T-helper 2 cell treated with Interferon-gamma antibody and Interleukin-4, amounts not matched to agents 5 μg/mL and 100 μg/mL, for 36 hours (primary cell): ENCODE results near the gene LRRC4C.

Experiments
- DNase-seq: peaks from one replicate; pipeline ENCODE4 v3.0.0; 2021; ENCODE audit warnings: low spot score
- H3K27ac Mint-ChIP-seq: one replicate; pipeline ENCODE4 v1.8.0; 2021; ENCODE audit warnings: mild to moderate bottlenecking, mixed read lengths
- H3K27me3 Mint-ChIP-seq: one replicate; pipeline ENCODE4 v1.8.0; 2021; ENCODE audit warnings: low read depth, mixed read lengths
- H3K36me3 Mint-ChIP-seq: one replicate; pipeline ENCODE4 v1.8.0; 2021; ENCODE audit warnings: low read depth, mixed read lengths
- H3K4me1 Mint-ChIP-seq: one replicate; pipeline ENCODE4 v1.8.0; 2021; ENCODE audit warnings: low read depth, mixed read lengths
- H3K4me3 Mint-ChIP-seq: one replicate; pipeline ENCODE4 v1.8.0; 2022; ENCODE audit warnings: mild to moderate bottlenecking, moderate library complexity, mixed read lengths
- H3K9me3 Mint-ChIP-seq: one replicate; pipeline ENCODE4 v1.8.0; 2021; ENCODE audit warnings: mixed read lengths

Gene LRRC4C

DNA sequence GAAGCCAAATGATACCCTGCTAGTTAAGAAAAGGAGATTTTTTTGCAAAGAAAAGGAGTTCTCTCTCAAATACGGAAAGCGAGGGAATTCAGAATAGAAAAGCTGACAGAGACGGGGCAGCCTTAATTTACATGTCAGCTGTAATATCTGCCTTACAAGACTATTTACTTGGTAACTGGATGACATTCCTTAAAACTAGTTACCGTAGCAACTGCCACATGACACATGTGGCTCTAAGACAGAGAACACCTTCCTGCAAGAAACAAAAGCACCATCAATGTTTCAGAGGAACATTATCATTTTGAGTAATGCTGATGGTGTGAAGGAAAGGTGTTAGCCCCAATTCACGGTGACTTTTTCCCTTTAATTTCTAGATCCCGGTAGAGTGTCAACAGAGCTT is 222.1 kb downstream of the LRRC4C start:
- H3K27ac Mint-ChIP-seq = no peak overlapping the region
- H3K4me3 Mint-ChIP-seq = no peak overlapping the region
- H3K27me3 Mint-ChIP-seq = no peaks in the 10 kb centered on the region
- no peaks in the 10 kb centered on the region for H3K4me1 Mint-ChIP-seq
- DNase-seq = no peak
- no peaks in the 10 kb centered on the region for H3K36me3 Mint-ChIP-seq
- H3K9me3 Mint-ChIP-seq = peaks cover 60% of the 10 kb centered on the region

DNA sequence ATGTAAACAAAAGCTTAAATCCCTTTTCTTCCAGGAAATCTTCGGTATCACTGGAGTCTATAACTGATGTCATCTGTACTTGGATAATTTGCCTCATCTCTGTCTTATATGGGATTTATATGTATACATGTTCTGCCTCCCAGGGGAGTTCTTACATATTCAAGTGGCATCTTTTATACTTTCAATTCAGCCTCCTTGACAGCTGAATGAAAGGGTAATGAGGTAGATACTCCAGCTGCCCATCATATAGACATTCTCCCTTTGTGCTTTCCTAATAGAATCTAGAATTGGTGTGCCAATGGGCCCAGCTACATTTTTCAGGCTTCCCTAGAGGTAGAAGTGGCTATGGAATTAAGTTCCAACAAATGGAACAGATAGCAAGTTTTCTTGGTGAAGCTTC is 223.8 kb downstream of the LRRC4C start:
- no peak overlapping the region for H3K4me3 Mint-ChIP-seq
- peaks cover 57% of the 10 kb centered on the region for H3K9me3 Mint-ChIP-seq
- H3K27ac Mint-ChIP-seq = no peak overlapping the region
- no peaks in the 10 kb centered on the region for H3K36me3 Mint-ChIP-seq
- H3K27me3 Mint-ChIP-seq = no peaks in the 10 kb centered on the region
- DNase-seq = no peak
- H3K4me1 Mint-ChIP-seq = no peaks in the 10 kb centered on the region

DNA sequence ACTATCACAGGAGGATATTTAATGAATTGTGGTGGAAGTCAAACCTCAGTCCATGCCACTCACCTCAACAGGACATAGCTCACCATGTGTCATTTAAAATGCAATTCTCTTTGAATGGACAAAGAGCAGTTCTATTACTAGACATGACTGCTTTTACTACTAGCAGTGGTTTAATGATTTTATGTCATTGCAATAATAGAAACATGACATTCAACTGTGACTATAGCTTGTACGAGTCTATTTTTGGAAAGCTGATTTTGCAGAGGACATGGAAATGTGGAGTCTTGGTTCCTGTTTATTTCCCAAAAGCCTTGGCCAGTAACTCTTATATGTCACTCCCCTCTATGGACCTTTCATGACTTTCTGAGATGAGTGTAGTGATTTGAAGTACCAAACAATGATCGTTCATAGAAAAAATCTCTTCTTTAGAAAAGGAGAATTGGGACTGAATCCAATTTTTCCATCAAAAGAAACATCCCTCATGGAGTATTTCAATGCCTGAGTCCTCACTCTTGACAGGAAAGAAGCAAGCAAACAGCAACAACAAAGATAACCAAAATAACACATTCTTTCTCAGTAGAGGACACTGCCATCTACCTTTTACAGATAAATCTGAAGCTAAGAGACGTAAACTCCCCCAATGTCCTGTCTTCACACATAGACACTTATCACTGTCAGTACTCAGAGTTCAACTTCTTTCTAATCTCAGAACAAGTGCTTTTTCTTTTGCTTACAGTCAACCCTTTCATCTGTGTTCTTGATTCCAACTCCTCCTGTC is 233.4 kb downstream of the LRRC4C start:
- DNase-seq = no peak
- Mint-ChIP-seq H3K27me3 (no peaks in the 10 kb centered on the region), H3K9me3 (peaks cover 59% of the 10 kb centered on the region), H3K4me1 (no peaks in the 10 kb centered on the region), H3K27ac (no peak overlapping the region), H3K4me3 (no peak overlapping the region), H3K36me3 (no peaks in the 10 kb centered on the region)

DNA sequence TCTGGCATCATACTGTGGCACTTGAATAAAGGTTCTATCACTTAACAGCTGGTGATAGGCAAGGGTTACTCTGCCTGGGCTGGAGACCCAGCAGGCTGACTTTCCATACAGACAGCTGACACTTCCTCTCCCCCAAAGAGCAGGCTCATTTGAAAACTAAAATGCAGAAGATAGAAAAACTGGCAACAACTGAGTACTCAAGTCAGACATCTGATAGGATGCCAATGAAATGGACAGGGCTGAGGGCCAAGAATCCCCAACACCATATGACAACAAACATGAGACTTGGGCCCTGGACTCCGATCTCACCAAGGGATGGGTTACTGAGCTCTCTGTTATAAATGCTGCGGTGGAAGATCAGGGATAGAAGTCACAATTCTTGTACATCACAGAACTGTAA is 237.2 kb downstream of the LRRC4C start:
- no peak for DNase-seq
- H3K27me3 Mint-ChIP-seq = no peaks in the 10 kb centered on the region
- no peak overlapping the region for H3K4me3 Mint-ChIP-seq
- H3K4me1 Mint-ChIP-seq = no peaks in the 10 kb centered on the region
- no peaks in the 10 kb centered on the region for H3K36me3 Mint-ChIP-seq
- peaks cover 43% of the 10 kb centered on the region for H3K9me3 Mint-ChIP-seq
- no peak overlapping the region for H3K27ac Mint-ChIP-seq

DNA sequence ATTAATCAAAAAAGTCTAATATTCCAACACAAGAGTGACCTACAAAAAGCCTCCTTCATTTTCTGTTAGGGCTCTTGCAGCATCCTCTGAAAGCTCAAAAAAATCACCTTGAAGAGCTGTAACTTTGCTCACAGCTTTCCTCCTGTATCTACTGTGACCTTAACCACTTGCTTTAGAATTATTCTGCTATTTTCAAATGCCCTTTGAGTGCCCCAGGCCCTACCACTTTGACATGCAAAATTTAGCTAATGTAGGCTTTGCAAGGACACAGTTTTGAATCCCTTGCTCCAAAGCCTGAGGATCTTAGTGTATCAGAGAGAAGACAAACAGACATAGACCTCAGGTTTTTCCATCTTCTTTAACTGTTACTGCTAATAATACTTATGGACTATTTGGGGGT is 253.1 kb downstream of the LRRC4C start:
- H3K27ac Mint-ChIP-seq = no peak overlapping the region
- H3K4me3 Mint-ChIP-seq = no peak overlapping the region
- H3K4me1 Mint-ChIP-seq = no peaks in the 10 kb centered on the region
- H3K27me3 Mint-ChIP-seq = no peaks in the 10 kb centered on the region
- no peaks in the 10 kb centered on the region for H3K36me3 Mint-ChIP-seq
- peaks cover 21% of the 10 kb centered on the region for H3K9me3 Mint-ChIP-seq
- no peak for DNase-seq

DNA sequence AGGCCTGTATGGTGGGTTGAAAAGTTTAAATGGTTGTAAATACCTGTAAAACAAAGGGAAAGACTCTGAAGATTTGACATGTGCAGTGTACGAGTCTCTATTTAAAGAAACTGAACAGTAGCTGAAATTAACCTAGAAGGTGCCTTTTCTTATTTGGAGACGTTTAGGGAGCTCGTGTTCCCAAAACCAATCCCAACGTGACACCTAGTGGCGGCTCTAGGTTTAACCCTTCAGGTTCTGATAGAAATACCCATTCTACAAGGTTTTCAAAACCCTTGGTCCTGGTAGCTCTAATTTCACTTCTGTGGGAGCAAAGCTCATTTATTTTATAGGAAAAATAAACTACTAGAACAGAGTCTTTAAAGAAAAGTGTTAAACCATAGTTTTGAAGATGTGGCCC is 258.3 kb downstream of the LRRC4C start:
- no peaks in the 10 kb centered on the region for H3K4me1 Mint-ChIP-seq

DNA sequence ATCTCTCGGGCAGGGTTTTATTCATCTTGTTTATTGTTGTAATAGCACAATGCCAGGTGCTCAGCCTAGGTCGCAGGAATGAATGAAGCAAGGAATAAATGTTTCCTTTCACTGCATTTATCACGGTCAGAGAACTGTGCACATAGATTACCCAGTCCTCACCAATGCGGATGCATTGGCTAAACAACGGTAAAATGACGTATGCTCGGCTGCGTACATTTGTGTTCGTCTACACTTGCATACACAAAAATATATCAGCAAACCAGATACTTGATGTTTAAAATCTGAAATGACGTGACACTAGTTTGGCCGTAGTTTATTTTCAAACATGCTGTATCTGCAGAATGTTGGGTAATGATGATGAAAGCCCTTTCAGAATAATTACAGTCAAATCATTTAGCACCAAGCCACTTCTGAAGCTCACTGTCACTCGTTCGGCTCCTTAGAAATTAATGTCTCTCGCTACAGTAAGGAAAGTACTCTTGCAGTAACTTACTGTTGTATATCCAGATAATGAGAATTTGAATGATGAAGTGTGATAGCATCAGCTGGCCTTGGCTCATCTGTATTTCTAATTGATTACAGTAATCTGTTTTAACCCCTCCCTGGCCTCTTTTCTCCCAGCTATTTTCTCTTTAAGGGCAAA is 268.9 kb downstream of the LRRC4C start:
- no peak overlapping the region for H3K4me3 Mint-ChIP-seq
- no peak overlapping the region for H3K27ac Mint-ChIP-seq
- H3K27me3 Mint-ChIP-seq = no peaks in the 10 kb centered on the region
- H3K9me3 Mint-ChIP-seq = peaks cover 44% of the 10 kb centered on the region
- no peaks in the 10 kb centered on the region for H3K4me1 Mint-ChIP-seq
- no peak for DNase-seq
- H3K36me3 Mint-ChIP-seq = no peaks in the 10 kb centered on the region

More for the DNA sequence above, 258.3 kb downstream of the LRRC4C start:
- Mint-ChIP-seq H3K4me3 (no peak overlapping the region), H3K27ac (no peak overlapping the region), H3K36me3 (no peaks in the 10 kb centered on the region), H3K27me3 (no peaks in the 10 kb centered on the region), H3K9me3 (peaks cover 9% of the 10 kb centered on the region)
- no peak for DNase-seq

DNA sequence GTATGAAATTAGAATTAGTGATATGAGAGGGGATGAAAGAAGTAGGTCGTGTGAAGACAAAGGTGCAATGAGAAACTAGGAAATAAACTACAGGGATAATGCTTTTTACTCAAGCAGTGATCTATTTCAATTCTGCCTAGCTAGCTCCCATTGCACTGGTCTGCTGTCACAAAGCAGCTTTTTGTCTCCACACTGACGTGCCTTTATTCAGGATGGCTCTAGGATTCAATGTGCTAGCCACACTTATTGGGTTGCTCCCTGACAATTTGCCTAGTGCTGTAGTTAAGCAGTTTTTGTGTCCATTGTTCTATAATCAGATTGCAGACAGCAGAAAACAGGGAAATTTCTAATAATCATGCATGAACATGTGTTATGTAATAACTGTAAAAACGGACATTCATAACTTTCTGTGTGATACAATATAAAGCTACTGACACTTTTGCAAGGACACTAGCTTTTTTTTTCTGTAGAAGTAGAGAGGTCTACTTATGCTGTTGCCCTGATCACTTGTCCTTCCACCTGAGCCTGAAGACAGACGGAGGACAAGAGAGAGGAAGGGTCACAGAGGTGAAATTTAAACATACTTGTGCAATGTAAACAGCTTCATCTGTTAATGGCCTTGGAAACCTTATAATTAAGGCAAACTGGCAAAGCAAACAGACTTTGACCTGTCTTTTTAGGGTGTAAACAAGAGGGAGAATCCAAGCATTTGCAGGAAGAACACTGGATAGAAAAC is 269.6 kb downstream of the LRRC4C start:
- Mint-ChIP-seq H3K4me1 (no peaks in the 10 kb centered on the region), H3K9me3 (peaks cover 47% of the 10 kb centered on the region), H3K4me3 (no peak overlapping the region), H3K36me3 (no peaks in the 10 kb centered on the region), H3K27me3 (no peaks in the 10 kb centered on the region), H3K27ac (no peak overlapping the region)
- DNase-seq = no peak

DNA sequence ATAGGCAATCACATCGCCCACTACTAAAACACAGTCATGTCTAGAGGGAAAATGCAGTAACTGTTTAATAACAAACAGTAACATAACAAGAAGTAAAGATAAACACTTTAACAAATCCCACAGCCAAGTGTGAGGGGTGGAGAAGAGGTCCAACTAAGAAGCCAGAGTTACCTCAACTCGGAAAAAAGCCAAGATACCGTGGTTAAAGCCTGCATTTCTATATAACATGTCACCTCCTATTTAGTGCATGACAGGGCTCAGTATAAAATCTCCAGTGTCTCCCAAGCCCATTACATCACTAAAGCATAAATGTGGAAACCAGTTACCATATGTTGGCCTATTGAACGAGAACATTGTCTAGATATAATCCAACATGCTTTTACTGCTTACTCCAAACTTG is 281.7 kb downstream of the LRRC4C start:
- no peaks in the 10 kb centered on the region for H3K4me1 Mint-ChIP-seq
- H3K27me3 Mint-ChIP-seq = no peaks in the 10 kb centered on the region
- no peak overlapping the region for H3K27ac Mint-ChIP-seq
- no peak for DNase-seq
- no peak overlapping the region for H3K4me3 Mint-ChIP-seq
- H3K36me3 Mint-ChIP-seq = no peaks in the 10 kb centered on the region
- H3K9me3 Mint-ChIP-seq = peaks cover 54% of the 10 kb centered on the region

DNA sequence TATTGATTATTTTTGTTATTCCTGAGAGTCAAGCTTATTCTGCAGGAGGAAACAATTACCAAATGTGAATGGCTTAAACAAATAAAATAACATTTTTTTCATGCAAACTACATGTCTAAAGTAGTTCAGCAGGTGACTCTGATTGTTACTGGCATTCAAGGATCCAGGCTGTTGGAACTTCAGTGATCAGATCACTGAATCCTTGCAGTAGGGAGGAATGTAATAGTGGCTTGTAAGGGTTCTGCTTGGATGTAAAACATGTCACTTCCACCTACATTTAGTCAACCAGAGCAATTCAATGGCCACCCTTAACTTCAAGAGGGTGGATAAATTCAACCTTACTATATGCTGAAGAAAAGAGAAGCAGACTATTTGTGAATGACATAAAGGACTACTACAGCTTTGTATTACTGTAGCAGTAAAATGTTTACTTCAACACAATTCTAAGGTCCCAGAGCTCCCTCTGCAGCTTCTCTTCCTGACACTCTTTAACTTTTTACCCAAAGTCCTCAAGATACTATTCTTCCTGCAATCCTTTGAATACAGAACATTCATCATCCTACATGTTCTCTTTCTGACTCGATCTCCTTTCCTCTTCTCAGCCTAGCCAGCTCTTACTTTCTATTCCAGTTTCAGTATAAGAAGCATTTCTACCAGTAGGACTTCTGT is 284.0 kb downstream of the LRRC4C start:
- no peaks in the 10 kb centered on the region for H3K27me3 Mint-ChIP-seq
- no peak overlapping the region for H3K27ac Mint-ChIP-seq
- DNase-seq = no peak
- no peak overlapping the region for H3K4me3 Mint-ChIP-seq
- no peaks in the 10 kb centered on the region for H3K4me1 Mint-ChIP-seq
- H3K36me3 Mint-ChIP-seq = no peaks in the 10 kb centered on the region
- peaks cover 47% of the 10 kb centered on the region for H3K9me3 Mint-ChIP-seq

DNA sequence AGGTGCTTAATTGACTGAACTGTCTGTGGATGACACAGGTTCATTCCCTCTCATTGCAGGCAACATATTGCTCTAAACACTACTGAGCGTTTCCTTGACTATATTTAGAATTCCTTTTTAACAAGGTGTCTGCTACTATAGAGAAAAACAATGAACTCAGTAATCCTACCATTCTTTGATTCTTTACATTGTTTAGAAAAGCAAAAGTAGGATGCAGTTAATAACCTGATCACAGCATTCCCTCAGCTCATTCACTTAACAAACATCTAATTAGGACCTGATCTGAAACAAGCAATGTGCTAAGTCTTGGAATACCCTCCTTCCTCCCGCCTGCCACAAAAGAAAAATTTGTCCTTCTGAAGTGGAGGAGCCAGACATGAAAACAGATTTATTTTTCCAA is 313.1 kb downstream of the LRRC4C start:
- H3K4me1 Mint-ChIP-seq = no peaks in the 10 kb centered on the region
- H3K27me3 Mint-ChIP-seq = no peaks in the 10 kb centered on the region
- H3K27ac Mint-ChIP-seq = no peak overlapping the region

DNA sequence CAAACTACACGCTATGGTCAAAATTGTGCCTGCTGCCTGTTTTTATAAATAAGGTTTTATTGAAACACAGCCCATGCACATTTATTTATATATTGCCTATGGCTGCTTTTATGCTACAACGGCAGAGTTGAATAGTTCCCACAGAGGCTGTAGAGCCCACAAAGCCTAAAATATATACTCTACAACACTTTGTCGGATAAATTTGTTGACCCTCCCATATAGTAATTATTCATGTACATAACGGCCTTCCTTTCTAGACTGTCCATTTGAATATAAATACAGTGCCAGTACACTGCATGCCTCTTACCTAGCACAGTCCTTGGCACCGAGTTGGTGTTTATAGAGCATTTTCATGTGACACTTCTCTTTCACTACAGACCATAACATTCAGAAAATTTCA is 314.0 kb downstream of the LRRC4C start:
- no peak overlapping the region for H3K4me3 Mint-ChIP-seq
- H3K27ac Mint-ChIP-seq = no peak overlapping the region
- H3K9me3 Mint-ChIP-seq = peaks cover 29% of the 10 kb centered on the region
- no peaks in the 10 kb centered on the region for H3K4me1 Mint-ChIP-seq
- no peaks in the 10 kb centered on the region for H3K36me3 Mint-ChIP-seq
- H3K27me3 Mint-ChIP-seq = no peaks in the 10 kb centered on the region
- DNase-seq = no peak

More for the DNA sequence above, 313.1 kb downstream of the LRRC4C start:
- DNase-seq = no peak
- peaks cover 20% of the 10 kb centered on the region for H3K9me3 Mint-ChIP-seq
- no peak overlapping the region for H3K4me3 Mint-ChIP-seq
- H3K36me3 Mint-ChIP-seq = no peaks in the 10 kb centered on the region

DNA sequence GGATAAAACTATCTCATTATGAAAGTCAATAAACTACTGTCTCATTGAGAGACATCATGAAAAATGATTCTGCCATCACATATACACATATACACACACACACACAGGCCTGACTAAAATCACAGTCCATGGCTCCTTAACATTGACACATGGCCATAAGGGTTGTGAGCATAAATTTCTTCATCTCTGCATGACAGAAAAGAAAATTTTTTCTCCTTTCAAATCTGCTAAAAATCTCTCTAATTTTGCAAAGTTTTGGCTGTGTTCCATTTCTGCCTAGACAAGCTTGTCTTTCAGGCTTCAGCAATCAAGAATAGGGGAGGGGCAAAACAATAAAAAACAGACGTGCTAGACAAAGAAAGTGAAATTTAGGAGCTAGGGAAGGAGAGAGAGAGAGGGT is 324.5 kb downstream of the LRRC4C start:
- Mint-ChIP-seq H3K27me3 (no peaks in the 10 kb centered on the region), H3K4me3 (no peak overlapping the region), H3K36me3 (no peaks in the 10 kb centered on the region), H3K27ac (no peak overlapping the region), H3K4me1 (no peaks in the 10 kb centered on the region), H3K9me3 (peaks cover 49% of the 10 kb centered on the region)
- DNase-seq = no peak

DNA sequence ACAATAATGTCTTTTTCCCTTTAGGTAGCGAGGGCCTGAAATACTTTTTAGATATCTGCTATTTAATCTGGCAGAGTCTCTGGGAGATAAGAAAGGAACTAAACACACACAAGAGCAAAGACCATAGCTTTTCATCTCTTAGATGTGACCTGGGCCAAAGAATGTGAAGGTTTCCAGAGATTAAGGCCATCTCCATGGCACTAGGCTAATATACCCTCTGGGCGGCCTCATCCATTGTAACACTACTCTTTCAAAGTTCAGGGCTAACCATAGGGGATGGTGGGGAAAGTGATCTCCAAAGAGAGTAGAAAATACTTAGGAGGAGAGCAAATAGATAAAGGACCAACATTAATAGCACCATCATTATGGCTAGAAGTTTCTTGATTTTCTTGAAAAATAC is 326.4 kb downstream of the LRRC4C start:
- no peaks in the 10 kb centered on the region for H3K36me3 Mint-ChIP-seq
- H3K9me3 Mint-ChIP-seq = peaks cover 44% of the 10 kb centered on the region
- H3K27me3 Mint-ChIP-seq = no peaks in the 10 kb centered on the region
- H3K4me3 Mint-ChIP-seq = no peak overlapping the region
- no peak overlapping the region for H3K27ac Mint-ChIP-seq
- no peaks in the 10 kb centered on the region for H3K4me1 Mint-ChIP-seq
- DNase-seq = no peak
